CD14-positive monocyte (primary cell): ENCODE results near the gene ELOVL3. TPM values are rescaled to one million over a fixed set of nuclear protein-coding genes. Genes with fewer than 3 reads are reported as not detected.

Experiments used
- DNase-seq, 3 donors: peaks; one replicate each; pipeline ENCODE4 v3.0.0-alpha.2; 2011 to 2022
- H2AFZ ChIP-seq: 2 replicates; pipeline ENCODE4 v1.6.0; 2012; ENCODE audit warnings: mild to moderate bottlenecking, low read depth, low read length, inconsistent platforms; ENCODE audit not compliant: insufficient read depth, poor library complexity, severe bottlenecking
- H3K27ac ChIP-seq, 2 donors: 1 replicate in 1 of 2; 2 replicates in 1 of 2; pipeline ENCODE4 v1.5.1; 2012 to 2013; ENCODE audit warnings: low read length in 2 of 2, control low read depth in 1 of 2, inconsistent platforms in 1 of 2, low read depth in 1 of 2, mild to moderate bottlenecking in 1 of 2
- H3K27me3 ChIP-seq, 2 donors: one replicate each; pipeline versions ENCODE4 v1.6.0 to v1.6.1; 2011 to 2013; ENCODE audit warnings: low read length in 2 of 2; ENCODE audit not compliant: control insufficient read depth in 2 of 2, insufficient read depth in 2 of 2
- H3K36me3 ChIP-seq, 2 donors: replicated peaks in 1 of 2; 1 replicate in 1 of 2; 2 replicates in 1 of 2; pipeline versions ENCODE4 v1.5.1 to v1.6.1; 2012 to 2013; ENCODE audit warnings: low read length in 2 of 2, control low read depth in 1 of 2, inconsistent platforms in 1 of 2, mild to moderate bottlenecking in 1 of 2; ENCODE audit not compliant: insufficient read depth in 2 of 2, control insufficient read depth in 1 of 2
- H3K4me1 ChIP-seq, 2 donors: 1 replicate in 1 of 2; 2 replicates in 1 of 2; pipeline versions ENCODE4 v1.5.1 to v1.6.1; 2012 to 2013; ENCODE audit warnings: low read length in 2 of 2, control low read depth in 1 of 2, inconsistent platforms in 1 of 2, mild to moderate bottlenecking in 1 of 2, moderate library complexity in 1 of 2; ENCODE audit not compliant: insufficient read depth in 2 of 2, control insufficient read depth in 1 of 2
- H3K4me2 ChIP-seq: replicated peaks from 2 replicates; pipeline ENCODE3; 2012; ENCODE audit warnings: low read length, moderate library complexity, mild to moderate bottlenecking; ENCODE audit not compliant: poor library complexity, severe bottlenecking; ENCODE audit errors: extremely low read depth
- H3K4me3 ChIP-seq, 3 experiments: fragments of 200-600 bp in 1 of 3; sonication (generic) in 1 of 3; replicated peaks in 1 of 3; 1 replicate in 2 of 3; 2 replicates in 1 of 3; pipeline ENCODE4 v1.5.1; 2011 to 2013; ENCODE audit warnings: low read length in 3 of 3, mild to moderate bottlenecking in 3 of 3, control low read depth in 2 of 3, low read depth in 2 of 3, inconsistent platforms in 1 of 3, moderate library complexity in 1 of 3
- H3K79me2 ChIP-seq: 2 replicates; pipeline ENCODE4 v1.6.0; 2012; ENCODE audit warnings: mild to moderate bottlenecking, control low read depth, inconsistent platforms, low read length, moderate library complexity; ENCODE audit not compliant: insufficient read depth
- H3K9ac ChIP-seq: 2 replicates; pipeline ENCODE4 v1.6.0; 2017; ENCODE audit warnings: low read length, mild to moderate bottlenecking; ENCODE audit not compliant: insufficient read depth, poor library complexity, severe bottlenecking
- H3K9me3 ChIP-seq, 2 donors: replicated peaks in 1 of 2; 1 replicate in 1 of 2; 2 replicates in 1 of 2; pipeline versions ENCODE4 v1.5.1 to v1.6.1; 2012 to 2013; ENCODE audit warnings: low read length in 2 of 2, control low read depth in 1 of 2; ENCODE audit not compliant: control insufficient read depth in 1 of 2, insufficient read depth in 1 of 2
- H4K20me1 ChIP-seq: 2 replicates; pipeline ENCODE4 v1.6.0; 2012; ENCODE audit warnings: mild to moderate bottlenecking, low read length, control low read depth, moderate library complexity; ENCODE audit not compliant: insufficient read depth
- H3K27ac Mint-ChIP-seq, 7 donors: one replicate each; pipeline ENCODE4 v1.8.0; 2020; ENCODE audit warnings: mild to moderate bottlenecking in 7 of 7, mixed read lengths in 7 of 7, moderate library complexity in 6 of 7, inconsistent platforms in 2 of 7
- H3K27me3 Mint-ChIP-seq, 3 donors: one replicate each; pipeline ENCODE4 v1.8.0; 2021 to 2022; ENCODE audit warnings: low read depth in 3 of 3, mild to moderate bottlenecking in 3 of 3, mixed read lengths in 3 of 3, moderate library complexity in 3 of 3, inconsistent platforms in 1 of 3
- H3K36me3 Mint-ChIP-seq, 2 donors: one replicate each; pipeline ENCODE4 v1.8.0; 2020; ENCODE audit warnings: mixed read lengths in 2 of 2, inconsistent platforms in 1 of 2, mild to moderate bottlenecking in 1 of 2
- H3K4me1 Mint-ChIP-seq: one replicate; pipeline ENCODE4 v1.8.0; 2020; ENCODE audit warnings: mild to moderate bottlenecking, mixed read lengths
- H3K4me3 Mint-ChIP-seq, 2 donors: one replicate each; pipeline ENCODE4 v1.8.0; 2020; ENCODE audit warnings: mild to moderate bottlenecking in 2 of 2, mixed read lengths in 2 of 2, moderate library complexity in 1 of 2
- H3K9me3 Mint-ChIP-seq, 7 donors: one replicate each; pipeline ENCODE4 v1.8.0; 2020 to 2022; ENCODE audit warnings: mixed read lengths in 7 of 7, mild to moderate bottlenecking in 6 of 7, moderate library complexity in 6 of 7, inconsistent platforms in 2 of 7
- WGBS: methylation state at CpG from one replicate; pipeline ENCODE4 v1.1.5; 2013; ENCODE audit warnings: missing lambda C conversion rate; ENCODE audit not compliant: insufficient coverage; 5-methylcytosine and 5-hydroxymethylcytosine counted together
- intact Hi-C, 2 donors: fragments of 100-400 bp; cut with micrococcal nuclease; formaldehyde crosslinking; loops; one replicate each; pipeline versions ENCODE4 v1.15.0 to v1.15.1; 2023
- polyA plus RNA-seq, 3 donors: library from polyadenylated mRNA; depleted of rRNA in 1 of 3; unstranded in 2 of 3; stranded (reverse) in 1 of 3; fragments of 300-500 nt in 2 of 3; fragments of >200 nt in 1 of 3; fragmentation: Illumina TruSeq in 2 of 3; gene quantifications; 1 replicate in 2 of 3; 2 replicates in 1 of 3; pipeline ENCODE4 v1.2.3, GENCODE V29; 2012 to 2021
- TF ChIP-seq, protein P1 (sequence below): fragments of 200-600 bp; IDR thresholded peaks from one replicate; pipeline ENCODE4 v1.8.0; 2022; ENCODE audit warnings: antibody characterized with exemption, mild to moderate bottlenecking

Gene ELOVL3
- polyA plus RNA-seq, 3 donors: 1.5 to 3.2 (median 2.2) TPM

DNA sequence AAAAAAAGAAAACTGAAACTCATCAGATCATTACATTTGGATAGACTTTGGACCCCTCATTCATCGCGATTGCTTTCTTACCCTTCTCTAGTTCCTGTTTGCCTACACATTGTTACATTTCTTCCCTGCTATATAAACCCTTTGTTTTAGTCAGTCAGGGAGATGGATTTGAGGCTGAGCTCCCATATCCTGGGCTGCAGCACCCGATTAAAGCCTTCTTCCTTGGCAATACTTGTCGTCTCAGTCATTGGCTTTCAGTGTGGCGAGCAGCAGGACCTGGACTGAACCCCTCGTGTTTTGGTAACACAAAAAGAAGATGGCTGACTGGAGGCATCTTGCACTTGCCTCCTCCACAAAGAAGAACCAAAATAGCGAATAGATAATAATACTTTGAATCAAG is 34.1 kb upstream of the ELOVL3 start:
- Mint-ChIP-seq H3K4me1 (peaks cover 11% of the 10 kb centered on the region), H3K9me3 (peaks cover 13 to 26% (median 22%) of the 10 kb centered on the region in 7 donors), H3K27ac (no peak overlapping the region), H3K4me3 (no peak overlapping the region), H3K36me3 (no peaks in the 10 kb centered on the region), H3K27me3 (peaks cover 0 to 6% (median 2%) of the 10 kb centered on the region in 3 donors)
- Histone ChIP-seq H3K4me3 (no peak overlapping the region), H2AFZ (no peak overlapping the region), H3K27me3 (no peaks in the 10 kb centered on the region), H3K4me1 (peaks cover 2 to 11% of the 10 kb centered on the region in 2 donors), H3K4me2 (no peak overlapping the region), H3K27ac (no peak overlapping the region), H3K9ac (no peak overlapping the region), H3K9me3 (peaks cover 12 to 25% of the 10 kb centered on the region in 2 donors), H3K79me2 (no peaks in the 10 kb centered on the region), H4K20me1 (no peaks in the 10 kb centered on the region), H3K36me3 (no peaks in the 10 kb centered on the region)
- WGBS: 94% methylated on average over 3 of the region's 7 CpGs
- intact Hi-C loops: no loop called here
- DNase-seq: no peak
- TF ChIP-seq, protein P1, sequence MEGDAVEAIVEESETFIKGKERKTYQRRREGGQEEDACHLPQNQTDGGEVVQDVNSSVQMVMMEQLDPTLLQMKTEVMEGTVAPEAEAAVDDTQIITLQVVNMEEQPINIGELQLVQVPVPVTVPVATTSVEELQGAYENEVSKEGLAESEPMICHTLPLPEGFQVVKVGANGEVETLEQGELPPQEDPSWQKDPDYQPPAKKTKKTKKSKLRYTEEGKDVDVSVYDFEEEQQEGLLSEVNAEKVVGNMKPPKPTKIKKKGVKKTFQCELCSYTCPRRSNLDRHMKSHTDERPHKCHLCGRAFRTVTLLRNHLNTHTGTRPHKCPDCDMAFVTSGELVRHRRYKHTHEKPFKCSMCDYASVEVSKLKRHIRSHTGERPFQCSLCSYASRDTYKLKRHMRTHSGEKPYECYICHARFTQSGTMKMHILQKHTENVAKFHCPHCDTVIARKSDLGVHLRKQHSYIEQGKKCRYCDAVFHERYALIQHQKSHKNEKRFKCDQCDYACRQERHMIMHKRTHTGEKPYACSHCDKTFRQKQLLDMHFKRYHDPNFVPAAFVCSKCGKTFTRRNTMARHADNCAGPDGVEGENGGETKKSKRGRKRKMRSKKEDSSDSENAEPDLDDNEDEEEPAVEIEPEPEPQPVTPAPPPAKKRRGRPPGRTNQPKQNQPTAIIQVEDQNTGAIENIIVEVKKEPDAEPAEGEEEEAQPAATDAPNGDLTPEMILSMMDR: no peak

DNA sequence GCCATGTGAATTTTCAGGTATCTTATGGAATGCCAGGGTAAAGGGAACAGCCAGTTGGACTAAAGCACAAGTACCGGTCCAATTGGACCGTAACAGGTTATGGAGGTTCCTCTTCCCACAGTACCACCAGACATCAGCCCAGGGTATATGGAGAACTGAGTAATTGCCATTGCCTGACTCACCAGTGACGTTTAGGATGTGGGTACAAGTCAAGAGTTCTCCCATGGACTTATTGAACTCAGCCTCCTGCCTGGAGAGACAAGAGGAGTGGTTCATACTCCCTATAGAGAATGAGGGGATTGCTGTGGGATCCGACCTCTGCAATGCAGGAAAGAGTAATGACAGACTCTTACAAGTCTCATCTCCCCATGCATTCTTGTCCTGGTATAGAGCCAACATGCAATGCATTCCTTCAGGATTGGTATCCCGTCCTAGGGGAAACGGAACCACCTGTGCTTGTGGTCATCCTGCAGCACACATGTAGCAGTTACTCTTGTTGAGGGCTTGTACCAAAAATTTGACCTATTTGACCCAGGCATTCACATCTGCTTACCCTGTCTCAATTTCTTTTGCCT is 30.7 kb upstream of the ELOVL3 start:
- peaks cover 2 to 6% (median 2%) of the 10 kb centered on the region in 3 donors for H3K27me3 Mint-ChIP-seq
- intact Hi-C loops: no loop called here
- peaks cover 12 to 23% of the 10 kb centered on the region in 2 donors for H3K9me3 ChIP-seq
- H3K4me3 ChIP-seq: no peak overlapping the region
- peaks cover 2% of the 10 kb centered on the region for H3K4me1 Mint-ChIP-seq
- H3K27ac ChIP-seq: no peak overlapping the region
- no peaks in the 10 kb centered on the region for H3K79me2 ChIP-seq
- H3K4me1 ChIP-seq: no peaks in the 10 kb centered on the region
- H3K36me3 Mint-ChIP-seq: no peaks in the 10 kb centered on the region
- H3K4me3 Mint-ChIP-seq: no peak overlapping the region
- 86% methylated on average over 2 of the region's 6 CpGs for WGBS
- no peak overlapping the region for H3K4me2 ChIP-seq
- no peaks in the 10 kb centered on the region for H3K27me3 ChIP-seq
- H3K9ac ChIP-seq: no peak overlapping the region
- H4K20me1 ChIP-seq: no peaks in the 10 kb centered on the region
- TF ChIP-seq, protein P1: no peak
- no peak overlapping the region for H3K27ac Mint-ChIP-seq
- H3K36me3 ChIP-seq: no peaks in the 10 kb centered on the region
- DNase-seq: peak in 2 of 3 donors; percentile 16 to 33
- H3K9me3 Mint-ChIP-seq: peaks cover 13 to 23% (median 20%) of the 10 kb centered on the region in 7 donors
- H2AFZ ChIP-seq: no peak overlapping the region
